HG03558 (cell line): ENCODE data around the gene SPTLC2.
A peak's percentile ranks its signal among the peaks of the same experiment; 100 is the strongest.

Source experiments
- ATAC-seq: cut with Tn5 transposase; IDR thresholded peaks from one replicate; pipeline ENCODE4 v1.9.1; 2021; ENCODE audit warnings: moderate number of reproducible peaks; ENCODE audit not compliant: unreplicated experiment; ENCODE audit errors: extremely low read depth

SPTLC2 gene

GRCh38 chr14:77475432-77476115, 140.9 kb downstream of the SPTLC2 start:
- ATAC-seq, result no peak

GRCh38 chr14:77474479-77475177, 141.8 kb downstream of the SPTLC2 start:
- no peak for ATAC-seq

GRCh38 chr14:77473921-77474320, 142.5 kb downstream of the SPTLC2 start:
- no peak for ATAC-seq

GRCh38 chr14:77470224-77470870, 146.1 kb downstream of the SPTLC2 start:
- ATAC-seq, result no peak

- ATAC-seq, result no peak
Observed at GRCh38 chr14:77469539-77469938, 146.9 kb downstream of the SPTLC2 start.

- ATAC-seq, result no peak
Observed at GRCh38 chr14:77469067-77469505, 147.4 kb downstream of the SPTLC2 start.

GRCh38 chr14:77467801-77468200, 148.6 kb downstream of the SPTLC2 start:
- ATAC-seq, result no peak

GRCh38 chr14:77459072-77459723, 157.2 kb downstream of the SPTLC2 start:
- no peak for ATAC-seq

- no peak for ATAC-seq
Observed at GRCh38 chr14:77458249-77458950, 158.0 kb downstream of the SPTLC2 start.

GRCh38 chr14:77457522-77458248, 158.8 kb downstream of the SPTLC2 start, which contains the start of the genes AHSA1 and VIPAS39:
AHSA1 (plus strand) TSS chr14:77458093; CDS start chr14:77458190, 97 bp downstream.
VIPAS39 (minus strand) TSS chr14:77457601; CDS start chr14:77454102, 3,499 bp downstream.
- ATAC-seq, result peak; percentile 87

GRCh38 chr14:77457115-77457521, 159.3 kb downstream of the SPTLC2 start:
- ATAC-seq, result no peak
